ENCODE measurements around the gene BCDIN3D.

The BCDIN3D gene

GRCh38 chr12:49866859-49867569 is 24.1 kb upstream of the BCDIN3D start:
- ATAC-seq (ENCODE audit: low read depth) (peak; percentile 79), DNase-seq (ENCODE audit: low spot score) (no peak)
- Histone ChIP-seq H3K27ac (ENCODE audit: poor library complexity, severe bottlenecking) (no peak overlapping the region), H3K4me3 (ENCODE audit: severe bottlenecking) (no peak overlapping the region), H3K27me3 (ENCODE audit: insufficient read depth, poor library complexity, severe bottlenecking) (no peaks in the 10 kb centered on the region), H3K36me3 (ENCODE audit: low read depth) (no peaks in the 10 kb centered on the region), H3K4me1 (ENCODE audit: insufficient read depth, poor library complexity, severe bottlenecking) (peaks cover 4% of the 10 kb centered on the region), H3K9me3 (ENCODE audit: severe bottlenecking) (no peaks in the 10 kb centered on the region)
- TF ChIP-seq CTCF (IDR thresholded peaks at IDR 0.05; ENCODE audit: poor library complexity, severe bottlenecking): peak; percentile 95

GRCh38 chr12:49865782-49866135 is 22.9 kb upstream of the BCDIN3D start:
- no peaks in the 10 kb centered on the region for H3K27me3 ChIP-seq (ENCODE audit: insufficient read depth, poor library complexity, severe bottlenecking)
- peaks cover 4% of the 10 kb centered on the region for H3K4me1 ChIP-seq (ENCODE audit: insufficient read depth, poor library complexity, severe bottlenecking)
- no peak for TF ChIP-seq CTCF (IDR thresholded peaks at IDR 0.05; ENCODE audit: poor library complexity, severe bottlenecking)
- H3K4me3 ChIP-seq (ENCODE audit: severe bottlenecking): no peak overlapping the region
- DNase-seq (ENCODE audit: low spot score): no peak
- H3K27ac ChIP-seq (ENCODE audit: poor library complexity, severe bottlenecking): no peak overlapping the region
- H3K36me3 ChIP-seq (ENCODE audit: low read depth): no peaks in the 10 kb centered on the region
- H3K9me3 ChIP-seq (ENCODE audit: severe bottlenecking): no peaks in the 10 kb centered on the region
- ATAC-seq (ENCODE audit: low read depth): no peak

GRCh38 chr12:49865109-49865781 is 22.3 kb upstream of the BCDIN3D start:
- Histone ChIP-seq H3K9me3 (ENCODE audit: severe bottlenecking) (no peaks in the 10 kb centered on the region), H3K4me3 (ENCODE audit: severe bottlenecking) (no peak overlapping the region), H3K27ac (ENCODE audit: poor library complexity, severe bottlenecking) (no peak overlapping the region), H3K4me1 (ENCODE audit: insufficient read depth, poor library complexity, severe bottlenecking) (peaks cover 4% of the 10 kb centered on the region), H3K36me3 (ENCODE audit: low read depth) (no peaks in the 10 kb centered on the region), H3K27me3 (ENCODE audit: insufficient read depth, poor library complexity, severe bottlenecking) (no peaks in the 10 kb centered on the region)
- TF ChIP-seq CTCF (IDR thresholded peaks at IDR 0.05; ENCODE audit: poor library complexity, severe bottlenecking): no peak
- ATAC-seq (ENCODE audit: low read depth) (no peak), DNase-seq (ENCODE audit: low spot score) (no peak)

GRCh38 chr12:49864798-49865090 is 21.8 kb upstream of the BCDIN3D start:
- H3K27ac ChIP-seq (ENCODE audit: poor library complexity, severe bottlenecking): no peak overlapping the region
- ATAC-seq (ENCODE audit: low read depth): no peak
- peaks cover 4% of the 10 kb centered on the region for H3K4me1 ChIP-seq (ENCODE audit: insufficient read depth, poor library complexity, severe bottlenecking)
- H3K9me3 ChIP-seq (ENCODE audit: severe bottlenecking): no peaks in the 10 kb centered on the region
- no peak for TF ChIP-seq CTCF (IDR thresholded peaks at IDR 0.05; ENCODE audit: poor library complexity, severe bottlenecking)
- no peak for DNase-seq (ENCODE audit: low spot score)
- no peaks in the 10 kb centered on the region for H3K36me3 ChIP-seq (ENCODE audit: low read depth)
- H3K27me3 ChIP-seq (ENCODE audit: insufficient read depth, poor library complexity, severe bottlenecking): no peaks in the 10 kb centered on the region
- no peak overlapping the region for H3K4me3 ChIP-seq (ENCODE audit: severe bottlenecking)
